ENCODE results near the gene MPL.

GRCh38 chr1:43313771-43314170 is 23.8 kb upstream of the MPL start:
- TF ChIP-seq CTCF (IDR thresholded peaks at IDR 0.05 in 4 of 5, conservative IDR thresholded peaks at IDR 0.05 in 1 of 5) (no peak), POLR2A (IDR thresholded peaks at IDR 0.05) (no peak)

All from gastrocnemius medialis (tissue), 4 donors.